Measurements from ENCODE around the gene CXorf49. TPM values are rescaled to one million over a fixed set of nuclear protein-coding genes. Genes with fewer than 3 reads are reported as not detected.
"Not testable (repeated sequence)": the region's sequence is repeated elsewhere in the genome, so short reads cannot be mapped to it uniquely, and the experiment has no call there.

The CXorf49 gene
- total RNA-seq, 6 donors from 2014 or later: not detected

GRCh38 chrX:71671043-71671780 lies 46.9 kb downstream of the CXorf49 start:
- no peak for TF ChIP-seq POLR2A (IDR thresholded peaks at IDR 0.05)
- no peak for TF ChIP-seq EP300 (IDR thresholded peaks at IDR 0.05)
- TF ChIP-seq POLR2AphosphoS5 (IDR thresholded peaks at IDR 0.05): no peak
- no peak for ATAC-seq (ENCODE audit: low FRiP score in 2 of 2)
- Histone ChIP-seq H3K4me1 (no peaks in the 10 kb centered on the region), H3K27ac (no peak overlapping the region), H3K36me3 (no peaks in the 10 kb centered on the region), H3K9me3 (peaks cover 0 to 1% (median 0%) of the 10 kb centered on the region in 4 donors), H3K27me3 (no peaks in the 10 kb centered on the region), H3K4me3 (no peak overlapping the region)
- DNase-seq: no peak
- 17 to 56% methylated on average over 2 to 12 of the region's 12 CpGs for WGBS, 2 donors

GRCh38 chrX:71669947-71670346 lies 48.1 kb downstream of the CXorf49 start:
- H3K27ac ChIP-seq; H3K9me3 ChIP-seq; H3K36me3 ChIP-seq; ATAC-seq (ENCODE audit: low FRiP score in 2 of 2); H3K4me1 ChIP-seq; H3K4me3 ChIP-seq; H3K27me3 ChIP-seq: not testable (repeated sequence)
- 44% methylated on average over 10 of the region's 10 CpGs; no CpG with 5 or more reads in 1 of the 2 donors for WGBS, 2 donors
- peak in 4 of 6 experiments; percentile 20 to 62 (median 44) for TF ChIP-seq CTCF (IDR thresholded peaks at IDR 0.05)
- peak in 1 of 2 donors; percentile 27 for DNase-seq

GRCh38 chrX:71669492-71669891 lies 48.6 kb downstream of the CXorf49 start:
- H3K27me3 ChIP-seq: no peaks in the 10 kb centered on the region
- ATAC-seq (ENCODE audit: low FRiP score in 2 of 2) (no peak), DNase-seq (no peak)
- H3K4me1 ChIP-seq: no peaks in the 10 kb centered on the region
- 60 to 63% methylated on average over 1 to 13 of the region's 13 CpGs for WGBS, 2 donors
- no peak overlapping the region for H3K27ac ChIP-seq
- TF ChIP-seq EP300 (IDR thresholded peaks at IDR 0.05): no peak
- no peaks in the 10 kb centered on the region for H3K36me3 ChIP-seq
- no peaks in the 10 kb centered on the region for H3K9me3 ChIP-seq
- H3K4me3 ChIP-seq: no peak overlapping the region

GRCh38 chrX:71668248-71668595 lies 49.9 kb downstream of the CXorf49 start:
- H3K4me1 ChIP-seq: no peaks in the 10 kb centered on the region
- no peak overlapping the region for H3K4me3 ChIP-seq
- H3K36me3 ChIP-seq: no peaks in the 10 kb centered on the region
- ATAC-seq (ENCODE audit: low FRiP score in 2 of 2): no peak
- no peak overlapping the region for H3K27ac ChIP-seq
- DNase-seq: no peak
- no peaks in the 10 kb centered on the region for H3K27me3 ChIP-seq
- 93 to 100% methylated on average over 5 to 16 of the region's 16 CpGs for WGBS, 2 donors
- no peaks in the 10 kb centered on the region for H3K9me3 ChIP-seq
- TF ChIP-seq CTCF (IDR thresholded peaks at IDR 0.05) (no peak), EP300 (IDR thresholded peaks at IDR 0.05) (no peak), POLR2AphosphoS5 (IDR thresholded peaks at IDR 0.05) (no peak), POLR2A (IDR thresholded peaks at IDR 0.05) (no peak)

- WGBS, 2 donors: 95% methylated on average over 30 to 49 of the region's 50 CpGs
These were observed 50.5 kb downstream of the CXorf49 start, which contains the start of gene LOC101059915 for GRCh38 chrX:71667328-71668247. LOC101059915 (plus strand) TSS chrX:71667546.

More at GRCh38 chrX:71667328-71668247, 50.5 kb downstream of the CXorf49 start, which contains the start of gene LOC101059915:
- no peaks in the 10 kb centered on the region for H3K27me3 ChIP-seq
- DNase-seq (peak in 1 of 2 donors; percentile 52), ATAC-seq (ENCODE audit: low FRiP score in 2 of 2) (no peak)
- H3K27ac ChIP-seq: no peak within 1 kb of the TSS
- no peak for TF ChIP-seq POLR2A (IDR thresholded peaks at IDR 0.05)
- H3K9me3 ChIP-seq: no peaks in the 10 kb centered on the region
- no peaks in the 10 kb centered on the region for H3K4me1 ChIP-seq
- no peak within 1 kb of the TSS for H3K4me3 ChIP-seq
- H3K36me3 ChIP-seq: no peaks in the 10 kb centered on the region
